GM19455 (cell line): ENCODE data around the gene ATP5PD.
"Not testable (repeated sequence)": the region's sequence is repeated elsewhere in the genome, so short reads cannot be mapped to it uniquely, and the experiment has no call there.

Source experiments
- ATAC-seq: cut with Tn5 transposase; IDR thresholded peaks from one replicate; pipeline ENCODE4 v1.9.1; 2021; ENCODE audit not compliant: unreplicated experiment

ATP5PD gene

GRCh38 chr17:75025398-75025734, 21.4 kb downstream of the ATP5PD start:
- not testable (repeated sequence) for ATAC-seq

GRCh38 chr17:75024686-75025397, 21.9 kb downstream of the ATP5PD start:
- no peak for ATAC-seq

GRCh38 chr17:75020331-75021110, 26.2 kb downstream of the ATP5PD start:
- ATAC-seq: no peak

GRCh38 chr17:75019710-75020109, 27.1 kb downstream of the ATP5PD start:
- ATAC-seq: no peak

GRCh38 chr17:75019146-75019545, 27.6 kb downstream of the ATP5PD start:
- no peak for ATAC-seq

GRCh38 chr17:75013092-75013559, 33.6 kb downstream of the ATP5PD start:
- no peak for ATAC-seq

- peak; percentile 82 for ATAC-seq
These were observed 34.2 kb downstream of the ATP5PD start, which contains the start of gene MRPL58 for GRCh38 chr17:75012346-75013091. TSS of gene MRPL58 (plus strand) at chr17:75012670. CDS start at chr17:75012687, 17 bp downstream.

GRCh38 chr17:75012096-75012345, 34.7 kb downstream of the ATP5PD start:
- no peak for ATAC-seq

- ATAC-seq: no peak
These were observed 35.2 kb downstream of the ATP5PD start for GRCh38 chr17:75011401-75012095.

GRCh38 chr17:75010683-75011400, 35.9 kb downstream of the ATP5PD start:
- no peak for ATAC-seq

GRCh38 chr17:75009139-75009724, 37.5 kb downstream of the ATP5PD start:
- ATAC-seq: no peak

- ATAC-seq: no peak
These were observed 38.4 kb downstream of the ATP5PD start for GRCh38 chr17:75008373-75008772.

GRCh38 chr17:75006653-75007052, 40.1 kb downstream of the ATP5PD start:
- ATAC-seq: no peak

- ATAC-seq: not testable (repeated sequence)
These were observed 40.7 kb downstream of the ATP5PD start for GRCh38 chr17:75006084-75006483.

GRCh38 chr17:75005291-75005690, 41.5 kb downstream of the ATP5PD start:
- ATAC-seq: no peak

GRCh38 chr17:75004371-75004770, 42.4 kb downstream of the ATP5PD start:
- ATAC-seq: no peak

GRCh38 chr17:75003957-75004355, 42.8 kb downstream of the ATP5PD start:
- no peak for ATAC-seq

- ATAC-seq: no peak
These were observed 43.5 kb downstream of the ATP5PD start for GRCh38 chr17:75003070-75003956.
